GM19328 (cell line): ENCODE results near the gene BCL10.

Source experiments
- ATAC-seq: cut with Tn5 transposase; IDR thresholded peaks from one replicate; pipeline ENCODE4 v1.9.1; 2021; ENCODE audit warnings: mild to moderate bottlenecking, moderate library complexity; ENCODE audit not compliant: unreplicated experiment

BCL10 gene

DNA sequence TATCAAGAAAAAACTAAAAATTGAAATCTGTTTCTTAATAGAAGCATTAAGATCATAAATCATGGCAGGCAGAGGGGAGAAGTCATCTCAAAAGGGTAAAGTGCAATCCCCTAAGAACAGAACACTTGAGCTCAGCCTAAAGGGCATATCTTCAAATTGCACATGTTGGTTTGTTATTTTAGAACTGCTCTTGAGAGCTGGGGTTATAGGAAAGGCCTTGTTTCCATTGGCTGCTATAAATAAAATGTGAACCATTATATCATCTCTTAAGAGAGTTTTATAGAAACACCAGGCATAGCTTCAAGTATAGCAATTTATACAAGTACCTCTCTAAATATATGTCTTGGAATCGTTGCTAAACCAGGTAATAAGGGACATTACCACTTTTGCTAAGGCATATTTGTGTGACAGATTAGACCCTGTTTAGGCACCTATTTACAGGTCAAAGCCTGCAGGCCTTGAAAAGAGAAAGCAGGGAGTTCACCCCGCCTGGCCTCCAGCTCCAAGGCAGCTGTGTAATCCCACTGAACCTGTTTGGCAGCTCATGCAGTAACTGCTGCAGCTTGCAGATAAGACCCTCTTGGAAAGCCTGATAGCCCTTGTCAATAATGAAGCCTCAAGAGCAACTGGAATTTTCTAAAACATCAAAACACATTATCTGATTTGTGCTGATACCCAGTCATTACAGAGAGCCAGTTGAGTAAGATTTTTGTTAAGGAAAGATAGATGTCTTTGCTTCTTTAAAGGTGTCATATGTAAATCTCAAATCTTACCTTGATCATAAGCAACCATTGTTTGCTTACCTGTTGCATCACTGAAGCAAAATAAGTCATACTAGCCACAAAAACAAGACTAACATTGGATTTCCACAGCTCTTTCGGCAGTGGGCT, 51.5 kb downstream of the BCL10 start:
- no peak for ATAC-seq

DNA sequence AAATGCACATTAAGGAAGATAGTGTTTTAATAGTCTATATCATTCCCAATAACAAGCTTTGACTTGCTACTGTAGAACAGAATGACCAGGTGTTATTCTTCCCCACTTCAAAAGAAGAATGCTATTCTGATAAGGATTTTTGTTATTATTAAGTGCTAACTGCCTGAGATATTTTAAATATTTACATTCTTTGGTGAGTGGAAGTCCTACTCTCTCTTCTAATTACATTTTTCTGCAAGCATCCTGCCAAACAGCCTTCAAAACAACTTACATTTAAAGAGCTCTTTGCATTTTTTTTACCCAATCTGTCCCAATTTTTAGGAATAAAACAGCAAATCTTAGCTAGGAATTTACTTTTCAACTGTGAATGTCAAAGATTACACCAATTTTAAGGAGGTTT, 52.1 kb downstream of the BCL10 start:
- no peak for ATAC-seq

DNA sequence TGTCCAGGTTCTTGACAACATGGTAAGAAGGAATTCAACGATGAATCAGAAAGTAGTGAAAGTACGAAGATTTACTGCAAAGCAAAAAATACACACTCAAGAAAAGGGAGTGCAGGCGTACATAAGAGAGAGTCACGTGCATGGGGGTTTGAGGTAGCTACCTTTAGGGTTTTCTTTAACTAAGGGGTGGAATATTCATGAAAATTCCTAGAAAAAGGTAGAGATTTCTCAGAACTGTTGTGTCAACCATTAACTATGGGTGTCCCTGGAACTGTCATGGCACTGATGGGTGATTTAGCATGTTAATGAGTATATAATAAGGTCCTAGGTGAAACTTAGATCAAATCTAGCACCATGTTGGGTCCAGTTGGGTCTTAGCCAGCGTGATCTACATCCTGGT, 53.1 kb downstream of the BCL10 start:
- ATAC-seq: no peak

DNA sequence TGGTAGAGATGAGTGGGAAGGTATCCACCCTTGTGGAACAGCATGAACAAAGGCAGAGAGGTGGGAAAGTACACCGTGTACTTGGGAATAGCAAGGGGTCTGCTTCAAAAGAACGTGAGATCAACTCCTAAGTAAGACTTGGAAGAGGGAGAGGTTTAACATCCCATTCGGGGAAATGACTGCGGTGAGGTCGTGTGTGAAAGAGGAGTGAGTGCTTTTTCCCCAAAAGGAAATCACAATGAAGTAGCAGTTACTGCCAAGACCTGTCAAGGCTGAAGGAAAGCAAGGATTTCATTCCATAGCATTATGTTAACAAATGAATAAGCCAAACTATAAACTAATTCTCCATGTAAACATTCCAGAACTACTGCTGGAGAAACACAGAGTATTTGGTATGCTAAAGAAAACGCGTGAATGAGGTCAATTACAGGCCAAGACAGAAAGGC, 55.7 kb downstream of the BCL10 start:
- no peak for ATAC-seq

DNA sequence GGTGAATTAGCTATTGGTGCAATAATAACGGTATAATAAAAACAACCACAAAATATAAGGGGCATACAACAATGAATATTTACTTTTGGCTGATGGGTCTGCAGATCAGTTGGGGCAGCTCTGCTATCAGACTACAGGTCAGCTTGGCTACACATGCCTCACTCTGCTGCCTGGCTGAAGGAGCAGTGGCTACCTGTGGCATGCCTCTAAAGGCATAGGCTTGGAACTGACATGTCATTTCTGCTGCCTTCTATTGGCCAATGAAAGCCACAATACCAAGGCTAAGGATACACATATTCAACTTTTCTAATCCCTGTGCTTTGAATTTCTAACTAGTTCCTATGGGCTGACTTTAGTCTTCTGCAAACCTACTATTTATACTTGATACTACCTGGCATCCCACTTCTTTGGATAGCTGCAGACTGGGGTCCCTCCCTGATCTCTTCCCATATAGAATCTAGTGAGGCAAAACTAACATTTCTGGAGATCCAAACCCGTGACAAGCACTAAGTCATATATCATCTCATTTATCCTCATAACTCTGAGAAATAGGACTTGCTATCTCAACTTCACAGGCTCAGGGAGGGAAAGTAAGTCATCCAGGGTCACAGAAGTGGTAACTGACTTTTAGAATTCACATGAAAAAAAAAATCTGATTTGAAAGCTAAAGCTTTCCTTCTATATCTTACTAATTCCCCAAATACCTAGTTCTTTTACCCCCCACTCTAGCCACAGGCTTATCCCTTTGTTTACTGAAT, 56.4 kb downstream of the BCL10 start:
- no peak for ATAC-seq

DNA sequence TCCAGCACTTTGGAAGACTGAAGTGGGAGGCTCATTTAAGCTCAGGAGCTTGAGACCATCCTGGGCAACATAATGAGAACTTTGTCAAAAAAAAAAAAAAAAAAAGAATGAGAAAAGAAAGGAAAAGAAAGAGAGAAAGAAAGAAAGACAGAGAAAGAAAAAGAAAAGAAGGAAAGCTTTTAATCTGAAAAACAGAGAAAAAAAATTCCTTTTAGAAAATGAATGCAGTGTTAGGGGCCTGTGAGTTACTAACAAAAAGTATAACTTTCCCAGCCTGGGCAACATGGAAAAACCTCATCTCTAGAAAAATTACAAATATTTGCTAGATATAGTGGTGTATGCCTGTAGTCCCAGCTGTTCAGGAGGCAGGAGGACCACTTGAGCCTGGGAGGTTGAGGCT, 59.7 kb downstream of the BCL10 start:
- ATAC-seq: no peak
